GM23338 (cell line): ENCODE measurements around the gene MPPE1.
"Not testable (repeated sequence)": the region's sequence is repeated elsewhere in the genome, so short reads cannot be mapped to it uniquely, and the experiment has no call there.

Source experiments
- CTCF ChIP-seq, 2 experiments: fragments of 200-600 bp in 1 of 2; sonication (generic) in 1 of 2; conservative IDR thresholded peaks; 2 replicates each; pipeline versions ENCODE4 v1.5.1 to v1.6.1; 2016 to 2017; ENCODE audit warnings: antibody characterized with exemption in 2 of 2, low read depth in 2 of 2, mild to moderate bottlenecking in 2 of 2, moderate library complexity in 1 of 2
- JUNB ChIP-seq: IDR thresholded peaks from one replicate; pipeline ENCODE4 v1.6.1; 2016; ENCODE audit warnings: antibody characterized with exemption; ENCODE audit not compliant: unreplicated experiment
- POLR2AphosphoS5 ChIP-seq: IDR thresholded peaks from 2 replicates; pipeline ENCODE4 v1.6.1; 2016; ENCODE audit warnings: antibody characterized with exemption, low read depth
- STAT1 ChIP-seq: IDR thresholded peaks from one replicate; pipeline ENCODE4 v1.6.1; 2016; ENCODE audit warnings: antibody characterized with exemption; ENCODE audit not compliant: unreplicated experiment

- TF ChIP-seq JUNB; CTCF (conservative IDR thresholded peaks at IDR 0.05; ENCODE audit: low read depth in 2 of 2); STAT1; POLR2AphosphoS5: not testable (repeated sequence)
Measured at GRCh38 chr18:11945834-11946659, 37.9 kb upstream of the MPPE1 start.
